HG03280 (cell line): ENCODE data around the gene AP2A2.

Experiments
- ATAC-seq: cut with Tn5 transposase; IDR thresholded peaks from one replicate; pipeline ENCODE4 v1.9.1; 2021; ENCODE audit warnings: mild to moderate bottlenecking, moderate library complexity; ENCODE audit not compliant: unreplicated experiment

Gene AP2A2

GRCh38 chr11:924406-925157, 1.1 kb upstream of the AP2A2 start:
- no peak for ATAC-seq

DNA sequence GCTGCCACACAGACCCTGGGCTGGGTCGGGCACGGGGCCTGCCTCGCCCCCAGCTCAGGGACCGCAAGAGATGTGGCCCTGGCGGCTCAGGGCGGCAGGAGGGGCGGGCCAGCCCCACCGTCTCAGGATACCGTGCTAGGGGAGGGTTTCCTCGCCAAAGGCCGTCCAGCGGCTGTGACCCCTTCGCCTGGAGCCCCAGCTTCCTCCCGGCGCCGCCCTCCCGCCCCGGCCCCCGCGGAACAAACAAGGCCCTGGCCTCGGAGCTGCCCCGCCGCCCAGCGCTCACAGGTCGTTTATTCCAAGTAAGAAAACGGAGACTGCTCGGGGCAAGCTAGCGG, 543 bp upstream of the AP2A2 start:
- no peak for ATAC-seq

DNA sequence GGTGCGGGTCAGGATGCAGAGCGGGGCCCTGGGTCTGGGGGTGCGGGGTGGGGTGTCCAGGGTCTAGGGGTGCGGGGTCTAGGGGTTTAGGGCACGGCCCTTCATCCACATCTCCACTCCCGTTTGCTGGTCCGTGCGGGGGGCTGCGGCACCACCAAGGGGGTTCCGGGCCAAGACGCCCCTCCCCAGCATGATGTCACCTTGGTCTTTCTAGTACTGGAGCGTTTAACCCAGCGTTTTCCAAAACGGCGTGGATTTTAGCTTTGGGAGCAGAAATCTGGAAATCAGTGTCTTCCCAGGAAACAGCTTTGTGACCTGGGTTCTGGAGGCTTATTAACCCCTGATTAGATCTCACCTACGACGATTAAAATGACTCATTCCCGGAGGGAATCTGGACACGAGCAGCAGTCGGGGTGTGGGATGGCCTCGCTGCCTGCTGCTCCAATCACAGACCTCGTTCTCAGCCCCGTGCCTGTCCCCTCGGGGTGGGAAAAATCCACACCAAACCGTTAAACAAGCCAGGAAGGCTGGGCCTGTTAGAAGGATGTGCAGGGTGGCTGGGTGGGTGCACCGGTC, 759 bp downstream of the AP2A2 start:
- no peak for ATAC-seq

DNA sequence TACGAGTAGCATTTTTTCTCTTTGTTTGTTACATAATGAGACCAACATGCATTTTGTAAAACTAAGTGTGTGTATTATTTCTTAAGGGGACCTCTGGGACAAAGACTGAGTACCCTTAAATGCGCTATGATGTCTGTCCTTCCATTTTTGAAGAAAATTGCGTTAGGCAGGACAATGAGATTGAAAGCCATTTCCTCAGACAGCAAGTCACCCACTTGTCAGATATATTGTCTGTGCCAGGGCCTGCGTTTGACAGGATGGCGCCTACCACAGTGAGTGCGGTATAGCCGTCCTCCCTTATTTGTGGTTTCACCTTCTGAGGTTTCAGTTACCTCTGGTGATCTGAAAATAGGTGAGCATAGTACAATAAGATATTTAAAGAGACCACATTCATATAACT, 2.2 kb downstream of the AP2A2 start:
- ATAC-seq: no peak

DNA sequence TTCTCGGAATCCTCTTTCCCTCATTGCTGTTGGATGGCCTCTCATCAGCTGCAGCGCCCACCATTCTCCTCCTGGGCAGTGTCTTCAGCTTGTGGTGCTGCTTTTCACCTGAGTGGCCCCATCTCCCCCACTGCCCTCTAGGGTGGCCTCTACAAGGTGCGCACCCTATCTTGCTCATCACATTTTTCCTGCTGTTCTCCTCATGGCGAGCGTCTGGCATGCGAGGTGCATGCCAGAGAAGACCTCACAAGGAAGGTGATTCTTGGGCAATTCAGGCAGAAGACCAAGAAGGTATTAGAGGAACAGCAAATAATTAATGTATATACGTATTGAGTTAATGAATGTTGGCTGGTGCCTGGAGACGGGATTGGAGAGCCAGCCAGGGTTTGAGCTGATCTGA, 3.1 kb downstream of the AP2A2 start:
- no peak for ATAC-seq

GRCh38 chr11:929405-929804, 3.7 kb downstream of the AP2A2 start:
- ATAC-seq: no peak

DNA sequence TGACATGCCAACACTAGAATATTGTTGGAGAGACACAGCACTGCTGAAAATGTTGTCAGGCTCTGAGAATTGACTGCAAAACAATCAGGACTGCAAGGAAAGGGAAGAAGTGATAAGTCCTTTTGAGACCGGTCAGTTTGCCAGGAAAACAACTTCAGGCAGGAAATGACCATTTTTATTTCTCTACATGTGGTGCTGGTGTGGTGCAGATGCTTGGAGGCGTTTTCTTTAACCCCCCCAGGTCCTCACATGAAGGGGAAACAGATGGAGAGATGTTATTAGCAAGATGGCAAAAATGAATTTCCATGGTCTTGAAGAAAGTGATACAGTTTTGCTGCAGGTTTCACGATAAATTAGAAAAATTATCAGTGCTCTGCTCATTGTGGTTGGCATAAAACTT, 5.7 kb downstream of the AP2A2 start:
- ATAC-seq: no peak

DNA sequence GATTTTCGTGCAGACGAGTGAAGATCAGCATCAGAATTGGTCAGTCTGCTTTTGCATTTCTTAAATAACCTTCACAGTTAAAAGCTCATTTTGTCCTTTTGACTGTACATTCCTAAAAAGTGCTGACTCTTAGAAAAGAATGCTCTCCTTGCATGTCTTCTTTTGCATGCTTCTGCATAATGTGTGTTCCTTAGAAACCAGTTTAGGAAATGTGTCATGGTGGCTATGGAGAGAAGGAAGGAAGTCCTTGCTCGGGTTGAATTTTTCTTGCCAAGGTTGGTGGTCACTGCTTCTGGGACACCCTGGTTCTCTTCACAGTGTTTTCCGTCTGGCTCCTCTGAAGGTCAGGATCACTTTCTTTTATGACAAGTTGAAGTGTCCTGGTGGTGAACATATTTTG, 6.8 kb downstream of the AP2A2 start:
- no peak for ATAC-seq

DNA sequence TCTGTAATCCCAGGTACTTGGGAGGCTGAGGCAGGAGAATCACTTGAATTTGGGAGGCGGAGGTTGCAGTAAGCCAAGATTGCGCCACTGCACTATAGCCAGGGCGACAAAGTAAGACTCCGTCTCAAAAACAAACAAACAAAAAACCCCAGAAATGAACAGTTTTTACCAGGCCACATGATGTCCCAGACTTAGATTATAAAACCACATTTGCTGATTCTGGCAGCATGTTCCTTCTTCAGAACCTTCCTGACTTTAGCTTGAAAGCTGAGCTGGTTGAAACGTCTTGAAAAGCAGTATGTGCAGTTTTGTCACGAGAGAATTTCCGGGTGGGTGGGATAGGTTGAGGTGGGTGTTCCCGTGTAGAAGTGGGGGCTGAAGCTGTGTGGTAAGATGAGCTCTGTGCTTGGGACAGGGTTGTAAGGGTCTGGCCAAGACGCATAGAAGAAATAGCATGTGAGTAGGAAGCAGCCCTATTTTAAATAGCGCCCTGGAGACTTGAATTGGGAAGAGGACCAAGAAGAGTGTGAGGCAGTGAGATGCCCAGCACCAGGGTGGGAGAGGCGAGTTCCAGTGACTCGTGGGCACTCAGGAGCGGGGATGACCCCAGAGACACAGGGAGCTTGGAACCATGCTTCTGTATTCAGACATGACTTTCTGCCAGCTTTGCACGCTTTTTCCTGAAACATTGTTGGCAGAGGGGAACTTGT, 7.6 kb downstream of the AP2A2 start:
- no peak for ATAC-seq

- no peak for ATAC-seq
Observed at GRCh38 chr11:933936-934335, 8.3 kb downstream of the AP2A2 start.

DNA sequence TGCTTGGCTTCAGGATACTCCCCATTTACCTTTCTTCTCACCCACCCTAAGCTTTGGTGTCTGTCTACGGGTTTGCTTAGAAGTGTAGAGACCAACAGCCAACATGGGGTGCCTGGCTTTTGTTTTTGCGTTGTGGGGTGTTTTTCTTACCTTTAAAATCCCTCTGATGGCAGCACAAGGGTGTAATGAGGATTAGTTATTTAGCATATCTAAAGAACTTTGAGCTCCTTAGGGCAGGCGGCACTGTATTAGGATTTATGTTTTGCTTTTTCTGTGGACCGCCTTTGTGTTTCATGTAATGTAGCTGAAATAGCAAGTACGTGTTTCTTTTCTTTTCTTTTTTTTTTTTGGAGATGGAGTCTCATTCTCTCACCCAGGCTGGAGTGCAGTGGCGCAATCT, 8.9 kb downstream of the AP2A2 start:
- ATAC-seq: no peak

DNA sequence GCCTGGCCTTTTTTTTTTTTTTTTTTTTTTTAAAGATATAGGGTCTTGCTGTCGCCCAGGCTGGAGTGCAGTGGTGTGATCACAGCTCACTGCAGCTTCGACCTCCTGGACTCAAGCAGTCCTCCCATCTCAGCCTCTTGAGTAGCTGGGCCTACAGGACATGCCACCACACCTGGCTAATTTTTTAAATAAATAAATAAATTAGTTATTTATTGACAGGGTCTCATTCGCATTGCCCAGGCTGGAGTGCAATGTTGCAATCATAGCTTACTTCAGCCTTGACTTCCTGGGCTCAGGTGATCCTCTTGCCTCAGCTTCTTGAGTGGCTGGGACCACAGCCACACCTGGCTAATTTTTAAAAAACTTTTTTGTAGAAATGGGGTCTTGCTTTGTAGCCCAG, 10.5 kb downstream of the AP2A2 start:
- no peak for ATAC-seq

DNA sequence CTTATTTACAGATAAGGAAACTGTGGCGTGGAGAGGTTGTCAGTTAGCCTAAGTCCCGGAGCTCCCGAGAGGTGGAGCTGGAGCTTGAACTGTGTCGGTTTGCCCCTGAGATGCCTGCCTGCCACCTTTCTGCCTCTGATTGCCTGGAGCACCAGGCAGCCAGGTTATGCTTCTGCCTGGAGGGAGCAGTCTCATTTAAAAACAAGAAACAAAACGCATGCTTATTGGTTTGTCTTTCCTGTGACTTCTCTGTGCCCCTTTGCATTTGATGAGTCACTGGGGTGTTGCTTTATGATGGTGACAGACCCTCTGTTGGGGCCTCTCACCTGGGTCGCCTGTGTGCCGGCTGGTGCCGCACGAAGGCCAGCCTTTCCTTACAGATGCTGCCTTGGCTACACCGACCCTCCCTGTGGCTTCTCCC, 12.2 kb downstream of the AP2A2 start:
- no peak for ATAC-seq

DNA sequence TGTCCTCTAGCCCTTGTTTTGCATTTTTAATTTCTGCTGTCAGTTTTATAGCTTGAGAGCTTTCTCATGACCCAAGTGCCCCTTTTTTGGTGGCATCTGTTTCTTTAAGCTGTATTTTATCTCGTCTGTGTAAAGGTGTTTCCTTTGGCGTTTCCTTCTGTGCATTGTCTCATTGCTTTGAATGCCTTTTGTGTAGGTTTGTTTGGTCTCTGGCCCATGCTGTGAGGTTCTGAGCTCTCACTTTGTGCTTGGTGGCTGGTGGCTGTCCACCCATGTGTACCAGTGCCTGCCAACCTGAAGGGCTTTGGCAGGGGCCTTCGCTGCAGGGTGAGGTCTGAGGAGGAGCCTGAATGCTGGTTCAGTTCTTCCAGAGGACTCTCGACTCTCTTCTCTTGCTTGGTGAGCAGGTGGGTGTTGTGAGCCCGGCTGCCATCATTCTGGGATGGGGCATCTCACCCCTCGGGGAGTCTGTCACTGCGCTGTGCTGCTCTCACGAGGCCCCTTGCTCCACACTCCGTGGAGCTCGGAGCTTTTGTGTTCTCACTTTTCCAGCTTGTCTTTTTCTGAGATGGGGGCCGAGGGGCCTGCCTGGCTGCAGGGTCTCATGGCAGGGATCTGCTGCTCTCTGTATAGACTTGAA, 14.9 kb downstream of the AP2A2 start:
- ATAC-seq: no peak

GRCh38 chr11:942823-943222, 17.2 kb downstream of the AP2A2 start:
- ATAC-seq: no peak

DNA sequence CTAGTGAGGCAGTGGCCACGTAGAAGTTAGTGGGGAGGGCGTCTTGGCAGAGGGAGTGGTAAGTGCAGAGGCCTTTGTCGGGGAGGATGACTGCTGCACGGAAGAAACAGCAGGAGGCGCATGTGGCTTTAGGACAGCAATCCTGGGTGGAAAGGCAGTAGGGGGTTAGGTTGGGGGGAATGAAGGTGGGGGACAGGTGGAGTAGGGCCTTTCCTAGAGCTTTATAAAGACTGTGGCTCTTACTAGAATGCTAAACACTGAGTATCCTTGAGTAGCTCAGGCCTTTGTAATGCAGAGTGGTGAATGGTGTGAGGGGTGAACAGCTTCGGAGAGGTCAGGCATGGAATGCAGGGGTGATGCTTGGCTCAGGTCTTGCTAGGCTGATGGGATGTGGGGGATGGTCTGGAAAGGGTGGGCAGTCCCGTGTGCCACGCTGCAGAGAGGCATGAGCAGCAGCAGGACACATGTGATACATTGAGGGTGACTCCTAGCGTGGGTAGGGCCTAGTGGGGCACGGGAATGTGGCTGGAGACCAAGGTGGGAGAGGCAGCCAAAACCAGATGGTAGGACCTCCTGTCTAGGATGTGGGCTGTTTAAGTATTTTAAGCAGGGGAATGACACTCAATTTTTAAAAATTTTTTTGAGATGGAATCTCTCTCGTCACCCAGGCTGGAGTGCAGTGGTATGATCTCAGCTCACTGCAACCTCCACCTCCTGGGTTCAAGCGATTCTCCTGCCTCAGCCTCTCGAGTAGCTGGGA, 19.2 kb downstream of the AP2A2 start:
- no peak for ATAC-seq

GRCh38 chr11:945986-946385, 20.3 kb downstream of the AP2A2 start:
- no peak for ATAC-seq

DNA sequence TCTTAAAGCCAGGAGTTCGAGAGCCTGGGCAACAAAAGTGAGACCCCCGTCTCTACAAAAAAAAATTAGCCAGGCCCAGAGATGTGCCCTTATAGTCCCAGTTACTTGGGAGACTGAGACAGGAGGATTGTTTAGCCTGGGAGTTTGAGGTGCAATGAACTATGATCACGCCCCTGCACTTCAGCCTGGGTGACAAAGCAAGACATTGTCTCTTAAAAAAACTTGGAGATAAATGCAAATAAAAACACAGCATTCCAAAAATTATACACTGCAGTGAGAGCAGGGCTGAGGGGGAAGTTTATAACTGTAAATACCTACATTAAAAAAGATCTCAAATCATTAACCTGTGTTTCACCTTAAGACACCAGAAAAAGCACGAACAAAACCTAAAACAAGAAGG, 22.1 kb downstream of the AP2A2 start:
- ATAC-seq: no peak

DNA sequence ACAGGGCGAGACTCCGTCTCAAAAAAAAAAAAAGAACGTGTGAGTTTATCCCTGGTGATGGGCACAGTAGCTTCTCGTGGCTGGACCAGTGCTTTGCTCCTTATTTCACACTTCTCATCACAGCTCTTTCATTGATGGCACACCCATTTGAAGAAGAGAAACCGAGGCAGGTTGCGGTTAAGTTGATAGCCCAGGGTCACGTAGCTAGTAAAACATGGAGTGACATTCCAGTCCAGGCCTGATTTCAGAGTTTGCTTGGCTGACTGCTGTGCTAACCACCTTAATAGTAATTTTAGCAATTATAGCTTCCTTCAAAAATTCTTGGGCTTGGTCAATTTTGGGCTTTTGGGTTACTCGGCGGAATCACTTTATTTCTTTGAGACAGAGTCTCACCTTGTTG, 25.8 kb downstream of the AP2A2 start:
- ATAC-seq: no peak

GRCh38 chr11:952406-953385, 27.0 kb downstream of the AP2A2 start:
- no peak for ATAC-seq
